ENCODE results near the gene NECTIN1. TPM values are rescaled to one million over a fixed set of nuclear protein-coding genes. Genes with fewer than 3 reads are reported as not detected.

The NECTIN1 gene
- total RNA-seq, 1 donor from 2014 or later: 45.3 TPM

GRCh38 chr11:119589001-119589400 lies 140.0 kb downstream of the NECTIN1 start:
- Mint-ChIP-seq H3K9me3 (no peaks in the 10 kb centered on the region), H3K27me3 (ENCODE audit: low read depth) (peaks cover 18% of the 10 kb centered on the region)
- TF ChIP-seq CTCF (IDR thresholded peaks at IDR 0.05; ENCODE audit: unreplicated experiment): no peak

More at GRCh38 chr11:119589001-119589400, 140.0 kb downstream of the NECTIN1 start:
- no peak overlapping the region for H3K27ac Mint-ChIP-seq
- H3K4me1 Mint-ChIP-seq: peaks cover 20% of the 10 kb centered on the region
- DNase-seq (ENCODE audit: low spot score in 2 of 2, unreplicated experiment in 2 of 2): no peak
- H3K36me3 Mint-ChIP-seq: no peaks in the 10 kb centered on the region
- H3K4me3 Mint-ChIP-seq: no peak overlapping the region
